ENCODE results near the gene PTPRM. TPM values are rescaled to one million over a fixed set of nuclear protein-coding genes. Genes with fewer than 3 reads are reported as not detected.

PTPRM gene
- total RNA-seq, 1 donor from 2014 or later, result 257 TPM

GRCh38 chr18:8403713-8404112 lies 836.6 kb downstream of the PTPRM start:
- intact Hi-C loops (cut with DNase I), result no loop called here
- no peak for TF ChIP-seq CTCF (IDR thresholded peaks at IDR 0.05)
- Histone ChIP-seq H3K27ac (no peak overlapping the region), H3K27me3 (no peaks in the 10 kb centered on the region), H3K36me3 (peaks cover 21 to 68% of the 10 kb centered on the region in 2 donors), H3K4me1 (no peaks in the 10 kb centered on the region), H3K4me3 (no peak overlapping the region), H3K9me3 (no peaks in the 10 kb centered on the region)
- DNase-seq (ENCODE audit: low spot score in 2 of 2), result no peak

- H3K9me3 ChIP-seq, result peaks cover 1 to 15% of the 10 kb centered on the region in 2 donors
- no peak overlapping the region for H3K27ac ChIP-seq
- TF ChIP-seq CTCF (IDR thresholded peaks at IDR 0.05), result no peak
- no peak overlapping the region for H3K4me3 ChIP-seq
- H3K36me3 ChIP-seq, result peaks cover 12 to 54% of the 10 kb centered on the region in 2 donors
- intact Hi-C loops (cut with DNase I), result no loop called here
- H3K27me3 ChIP-seq, result no peaks in the 10 kb centered on the region
- DNase-seq (ENCODE audit: low spot score in 2 of 2), result no peak
- no peaks in the 10 kb centered on the region for H3K4me1 ChIP-seq
Observed at GRCh38 chr18:8406186-8406867, 839.2 kb downstream of the PTPRM start.

- Histone ChIP-seq H3K9me3 (peaks cover 7 to 20% of the 10 kb centered on the region in 2 donors), H3K4me1 (no peaks in the 10 kb centered on the region), H3K36me3 (peaks cover 12 to 49% of the 10 kb centered on the region in 2 donors), H3K4me3 (no peak overlapping the region), H3K27ac (no peak overlapping the region), H3K27me3 (no peaks in the 10 kb centered on the region)
- DNase-seq (ENCODE audit: low spot score in 2 of 2), result no peak
- intact Hi-C loops (cut with DNase I), result no loop called here
- no peak for TF ChIP-seq CTCF (IDR thresholded peaks at IDR 0.05)
Observed at GRCh38 chr18:8406868-8407250, 839.7 kb downstream of the PTPRM start.

- Histone ChIP-seq H3K27me3 (no peaks in the 10 kb centered on the region), H3K4me3 (no peak overlapping the region), H3K36me3 (peaks cover 12 to 43% of the 10 kb centered on the region in 2 donors), H3K9me3 (peaks cover 15 to 25% of the 10 kb centered on the region in 2 donors), H3K27ac (no peak overlapping the region), H3K4me1 (no peaks in the 10 kb centered on the region)
- intact Hi-C loops (cut with DNase I), result no loop called here
- TF ChIP-seq CTCF (IDR thresholded peaks at IDR 0.05), result no peak
- no peak for DNase-seq (ENCODE audit: low spot score in 2 of 2)
Observed at GRCh38 chr18:8409151-8409550, 842.0 kb downstream of the PTPRM start.

- Histone ChIP-seq H3K36me3 (peaks cover 9 to 22% of the 10 kb centered on the region in 2 donors), H3K4me1 (no peaks in the 10 kb centered on the region), H3K4me3 (no peak overlapping the region), H3K27me3 (no peaks in the 10 kb centered on the region), H3K9me3 (peaks cover 15 to 25% of the 10 kb centered on the region in 2 donors), H3K27ac (no peak overlapping the region)
- TF ChIP-seq CTCF (IDR thresholded peaks at IDR 0.05), result no peak
- no peak for DNase-seq (ENCODE audit: low spot score in 2 of 2)
- intact Hi-C loops (cut with DNase I), result no loop called here
Observed at GRCh38 chr18:8411492-8411891, 844.4 kb downstream of the PTPRM start.

Measured in ascending aorta (tissue), 2 donors.